Calu3 (cell line): ENCODE results near the gene ZNF521. TPM values are rescaled to one million over a fixed set of nuclear protein-coding genes. Genes with fewer than 3 reads are reported as not detected.

Source experiments
- BruUV-seq: library from RNA; stranded (reverse); fragments of 400-500 nt; replicated peaks from 2 replicates; lab custom pipeline; 2021; lab: Mats Ljungman, UMichigan
- CTCF ChIA-PET: fragments of 300-600 bp; sonication (Branson Sonifier 250); formaldehyde crosslinking; loops from one replicate; lab custom pipeline; 2022; ENCODE audit warnings: antibody characterized with exemption; lab: Charles Lee
- DNase-seq: peaks from one replicate; pipeline ENCODE4 v3.0.0; 2022
- H3K27ac Mint-ChIP-seq: one replicate; pipeline ENCODE4 v1.8.0; 2022; ENCODE audit warnings: mixed read lengths; ENCODE audit not compliant: unreplicated experiment
- H3K27me3 Mint-ChIP-seq: one replicate; pipeline ENCODE4 v1.8.0; 2022; ENCODE audit warnings: mixed read lengths; ENCODE audit not compliant: unreplicated experiment
- H3K36me3 Mint-ChIP-seq: one replicate; pipeline ENCODE4 v1.8.0; 2022; ENCODE audit warnings: mild to moderate bottlenecking, moderate library complexity, mixed read lengths; ENCODE audit not compliant: insufficient read depth, unreplicated experiment
- H3K4me1 Mint-ChIP-seq: one replicate; pipeline ENCODE4 v1.8.0; 2022; ENCODE audit warnings: mild to moderate bottlenecking, low read depth, mixed read lengths; ENCODE audit not compliant: unreplicated experiment
- H3K4me3 Mint-ChIP-seq: one replicate; pipeline ENCODE4 v1.8.0; 2022; ENCODE audit warnings: mild to moderate bottlenecking, low read depth, moderate library complexity, mixed read lengths; ENCODE audit not compliant: unreplicated experiment
- H3K9me3 Mint-ChIP-seq: one replicate; pipeline ENCODE4 v1.8.0; 2022; ENCODE audit warnings: low read depth, mixed read lengths; ENCODE audit not compliant: unreplicated experiment
- intact Hi-C: fragments of 100-400 bp; cut with micrococcal nuclease; formaldehyde crosslinking; loops from one replicate; pipeline ENCODE4 v1.10.0; 2022; ENCODE audit not compliant: unreplicated experiment
- total RNA-seq: library from RNA; stranded (reverse); gene quantifications from 2 replicates; pipeline ENCODE4 v1.2.3, GENCODE V29; 2022
- TF ChIP-seq, protein P1 (sequence below): fragments of 200-600 bp; IDR thresholded peaks from one replicate; pipeline ENCODE4 v1.8.0; 2022; ENCODE audit warnings: antibody characterized with exemption; ENCODE audit not compliant: unreplicated experiment

The ZNF521 gene
- total RNA-seq, 1 experiment from 2014 or later: not detected

DNA sequence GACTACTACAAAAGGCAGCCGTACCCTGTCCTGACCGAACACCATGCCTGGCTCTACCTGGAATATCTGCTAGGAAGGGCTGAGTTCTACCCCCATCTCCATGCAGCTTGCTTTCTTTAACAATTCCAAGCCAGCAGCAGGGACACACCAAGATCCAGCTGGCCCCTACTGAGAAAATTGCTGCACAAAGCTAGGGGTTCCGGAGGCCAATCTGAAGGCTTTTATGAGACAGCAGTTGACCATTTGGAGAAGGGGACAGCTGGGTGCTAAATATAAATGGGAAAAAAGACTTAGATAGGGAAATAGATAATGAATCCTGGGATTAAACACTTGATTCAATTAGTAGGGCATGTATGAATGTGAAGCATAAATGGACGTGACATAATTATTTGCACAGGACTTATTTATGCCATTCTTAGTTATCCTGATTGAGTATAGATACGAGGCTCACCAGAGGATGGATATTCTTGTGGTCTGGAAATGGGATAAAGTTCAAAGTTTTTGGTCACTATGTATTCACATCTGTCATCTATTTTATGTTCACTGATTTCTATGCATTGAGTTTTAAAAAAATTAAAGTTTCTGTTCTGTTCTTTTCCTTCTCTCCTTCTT lies 204.0 kb downstream of the ZNF521 start:
- H3K4me1 Mint-ChIP-seq: no peaks in the 10 kb centered on the region
- CTCF ChIA-PET: no interaction called here
- peaks cover under 1% of the 10 kb centered on the region for H3K27me3 Mint-ChIP-seq
- no peak overlapping the region for H3K27ac Mint-ChIP-seq
- H3K4me3 Mint-ChIP-seq: no peak overlapping the region
- intact Hi-C loops: no loop called here
- BruUV-seq: no TSS peak
- TF ChIP-seq, protein P1, sequence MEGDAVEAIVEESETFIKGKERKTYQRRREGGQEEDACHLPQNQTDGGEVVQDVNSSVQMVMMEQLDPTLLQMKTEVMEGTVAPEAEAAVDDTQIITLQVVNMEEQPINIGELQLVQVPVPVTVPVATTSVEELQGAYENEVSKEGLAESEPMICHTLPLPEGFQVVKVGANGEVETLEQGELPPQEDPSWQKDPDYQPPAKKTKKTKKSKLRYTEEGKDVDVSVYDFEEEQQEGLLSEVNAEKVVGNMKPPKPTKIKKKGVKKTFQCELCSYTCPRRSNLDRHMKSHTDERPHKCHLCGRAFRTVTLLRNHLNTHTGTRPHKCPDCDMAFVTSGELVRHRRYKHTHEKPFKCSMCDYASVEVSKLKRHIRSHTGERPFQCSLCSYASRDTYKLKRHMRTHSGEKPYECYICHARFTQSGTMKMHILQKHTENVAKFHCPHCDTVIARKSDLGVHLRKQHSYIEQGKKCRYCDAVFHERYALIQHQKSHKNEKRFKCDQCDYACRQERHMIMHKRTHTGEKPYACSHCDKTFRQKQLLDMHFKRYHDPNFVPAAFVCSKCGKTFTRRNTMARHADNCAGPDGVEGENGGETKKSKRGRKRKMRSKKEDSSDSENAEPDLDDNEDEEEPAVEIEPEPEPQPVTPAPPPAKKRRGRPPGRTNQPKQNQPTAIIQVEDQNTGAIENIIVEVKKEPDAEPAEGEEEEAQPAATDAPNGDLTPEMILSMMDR: no peak
- H3K9me3 Mint-ChIP-seq: no peaks in the 10 kb centered on the region
- H3K36me3 Mint-ChIP-seq: no peaks in the 10 kb centered on the region
- no peak for DNase-seq

DNA sequence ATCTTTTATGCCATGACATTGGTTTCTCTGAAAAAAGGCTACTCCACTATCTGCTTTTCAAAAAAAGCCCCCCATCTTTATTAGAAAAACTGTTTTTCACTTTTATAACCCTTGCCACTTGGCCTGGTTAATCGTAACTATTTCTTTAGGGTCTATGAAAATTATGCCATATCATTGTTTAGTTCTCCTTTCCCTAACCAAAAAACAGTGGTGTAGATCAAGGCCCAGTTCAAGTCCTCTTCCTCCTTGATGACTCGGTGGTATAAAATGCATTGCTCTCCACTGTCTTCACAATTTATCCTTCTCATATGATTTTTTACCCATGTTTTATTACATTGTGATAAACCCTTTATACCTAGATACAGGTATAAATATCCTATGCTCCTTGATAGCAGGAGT lies 205.5 kb downstream of the ZNF521 start:
- Mint-ChIP-seq H3K9me3 (no peaks in the 10 kb centered on the region), H3K27ac (no peak overlapping the region), H3K36me3 (no peaks in the 10 kb centered on the region), H3K27me3 (peaks cover 15% of the 10 kb centered on the region), H3K4me1 (no peaks in the 10 kb centered on the region), H3K4me3 (no peak overlapping the region)
- no TSS peak for BruUV-seq
- no peak for DNase-seq
- intact Hi-C loops: no loop called here
- TF ChIP-seq, protein P1: no peak
- CTCF ChIA-PET: no interaction called here

DNA sequence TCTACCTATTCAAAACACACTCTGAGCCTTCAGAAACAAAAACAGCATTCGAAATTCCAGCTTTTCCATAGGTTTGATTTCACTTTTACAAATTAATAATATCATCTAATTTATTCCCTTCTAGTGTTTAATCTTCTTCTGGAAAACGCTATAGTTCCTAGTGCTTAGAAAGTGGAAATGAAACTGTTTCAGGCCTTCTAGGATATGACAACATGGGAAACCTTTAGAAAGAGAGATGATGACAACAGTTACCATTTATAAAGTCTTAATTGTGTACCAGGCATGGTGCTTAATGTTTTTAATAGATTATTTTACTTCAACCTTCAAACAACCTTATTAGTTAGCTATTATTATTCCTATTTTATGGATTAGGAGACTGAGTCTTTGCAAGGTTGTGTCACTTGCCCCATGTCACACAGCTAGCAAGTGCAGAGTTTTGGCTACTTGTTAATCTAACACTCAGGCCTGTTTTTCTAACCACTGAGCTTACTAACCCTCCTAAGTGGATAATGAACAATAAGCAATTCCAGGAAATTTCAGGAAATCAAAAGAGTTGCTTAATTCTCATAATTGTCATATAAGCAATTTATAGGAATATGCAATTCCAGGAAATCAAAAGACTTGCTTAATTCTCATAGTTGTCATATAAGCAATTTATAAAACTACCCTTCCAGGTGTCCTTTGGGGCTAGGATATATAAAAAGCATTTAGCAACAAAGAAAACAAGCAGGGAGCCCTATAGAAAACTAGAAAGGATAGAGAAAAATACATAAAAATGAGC lies 206.0 kb downstream of the ZNF521 start:
- TF ChIP-seq, protein P1: no peak
- Mint-ChIP-seq H3K9me3 (no peaks in the 10 kb centered on the region), H3K4me1 (no peaks in the 10 kb centered on the region), H3K27me3 (peaks cover 21% of the 10 kb centered on the region), H3K4me3 (no peak overlapping the region), H3K36me3 (no peaks in the 10 kb centered on the region), H3K27ac (no peak overlapping the region)
- no peak for DNase-seq
- intact Hi-C loops: no loop called here
- CTCF ChIA-PET: no interaction called here
- no TSS peak for BruUV-seq

DNA sequence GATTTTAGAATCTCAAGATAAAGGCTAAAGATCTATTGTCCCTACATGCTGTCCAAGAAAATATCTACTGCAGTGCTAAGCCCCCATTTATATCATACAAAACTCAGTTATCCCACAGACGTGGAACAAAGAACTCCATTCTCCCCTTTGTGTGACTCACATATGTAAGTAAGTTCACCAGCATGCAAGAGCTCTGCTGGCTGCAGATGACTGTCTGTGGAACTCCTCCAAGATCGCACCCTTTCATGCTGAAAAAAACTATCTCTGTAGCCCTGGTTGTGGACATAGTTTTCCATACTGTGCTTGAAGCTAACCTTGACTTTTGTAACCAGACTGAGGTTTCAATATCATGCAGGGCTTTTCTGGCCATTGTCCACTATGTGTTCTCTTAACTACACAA lies 207.1 kb downstream of the ZNF521 start:
- TF ChIP-seq, protein P1: no peak
- no peak overlapping the region for H3K27ac Mint-ChIP-seq
- intact Hi-C loops: no loop called here
- no TSS peak for BruUV-seq
- peaks cover 2% of the 10 kb centered on the region for H3K9me3 Mint-ChIP-seq
- peaks cover 32% of the 10 kb centered on the region for H3K27me3 Mint-ChIP-seq
- H3K4me3 Mint-ChIP-seq: no peak overlapping the region
- no peaks in the 10 kb centered on the region for H3K36me3 Mint-ChIP-seq
- no peak for DNase-seq
- no peaks in the 10 kb centered on the region for H3K4me1 Mint-ChIP-seq
- CTCF ChIA-PET: no interaction called here
